ENCODE data around the gene CCNL2. TPM values are rescaled to one million over a fixed set of nuclear protein-coding genes. Genes with fewer than 3 reads are reported as not detected.
"Not testable (repeated sequence)": the region's sequence is repeated elsewhere in the genome, so short reads cannot be mapped to it uniquely, and the experiment has no call there.

CCNL2 gene
- 100 to 1,000 TPM in 1 of 2 donors, 10 to 100 TPM in 1; 92.3 to 104 TPM for total RNA-seq

DNA sequence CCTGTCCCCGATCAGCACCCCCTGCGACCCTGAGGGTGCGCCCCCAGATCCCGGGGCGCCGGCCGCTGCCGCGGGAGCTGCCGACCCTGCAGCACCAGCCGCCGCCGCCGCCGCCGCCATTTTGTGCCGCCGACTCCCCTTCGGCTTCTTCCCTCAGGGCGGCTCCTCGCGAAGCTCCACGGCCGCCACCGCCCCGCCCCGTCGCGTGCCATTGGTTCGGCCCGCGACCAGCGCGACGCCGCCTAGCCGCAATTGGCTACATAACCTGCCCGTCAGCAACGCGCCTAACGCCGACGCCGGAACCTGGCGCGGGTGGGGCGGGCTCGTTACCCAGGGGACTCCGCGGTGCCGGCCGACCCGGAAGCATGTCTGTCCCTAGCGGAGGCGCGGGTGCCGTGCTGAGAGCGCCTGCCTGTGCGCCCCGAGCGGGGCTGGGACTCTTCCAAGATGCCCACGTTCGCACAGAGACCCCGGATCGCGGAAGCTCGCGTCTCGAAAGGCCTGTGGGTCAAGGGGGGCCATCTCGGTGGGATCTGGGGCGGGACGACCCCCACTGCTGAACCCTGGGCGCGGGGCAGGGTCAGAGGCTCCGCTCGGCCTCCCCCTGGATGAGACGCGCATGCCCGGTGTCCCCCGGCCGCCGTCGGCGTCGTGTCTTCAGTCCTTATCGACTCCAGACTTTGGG is at the start of gene CCNL2:
Gene CCNL2, minus strand, starts transcription at position 149 of the 685 bp plus-strand sequence. Its CDS starts 29 bp downstream, at position 120.
- no peaks in the 10 kb centered on the region for H3K9me3 ChIP-seq
- peak; percentile 98 for DNase-seq
- intact Hi-C loops (cut with DNase I) = no loop called here
- TF ChIP-seq, protein P1, sequence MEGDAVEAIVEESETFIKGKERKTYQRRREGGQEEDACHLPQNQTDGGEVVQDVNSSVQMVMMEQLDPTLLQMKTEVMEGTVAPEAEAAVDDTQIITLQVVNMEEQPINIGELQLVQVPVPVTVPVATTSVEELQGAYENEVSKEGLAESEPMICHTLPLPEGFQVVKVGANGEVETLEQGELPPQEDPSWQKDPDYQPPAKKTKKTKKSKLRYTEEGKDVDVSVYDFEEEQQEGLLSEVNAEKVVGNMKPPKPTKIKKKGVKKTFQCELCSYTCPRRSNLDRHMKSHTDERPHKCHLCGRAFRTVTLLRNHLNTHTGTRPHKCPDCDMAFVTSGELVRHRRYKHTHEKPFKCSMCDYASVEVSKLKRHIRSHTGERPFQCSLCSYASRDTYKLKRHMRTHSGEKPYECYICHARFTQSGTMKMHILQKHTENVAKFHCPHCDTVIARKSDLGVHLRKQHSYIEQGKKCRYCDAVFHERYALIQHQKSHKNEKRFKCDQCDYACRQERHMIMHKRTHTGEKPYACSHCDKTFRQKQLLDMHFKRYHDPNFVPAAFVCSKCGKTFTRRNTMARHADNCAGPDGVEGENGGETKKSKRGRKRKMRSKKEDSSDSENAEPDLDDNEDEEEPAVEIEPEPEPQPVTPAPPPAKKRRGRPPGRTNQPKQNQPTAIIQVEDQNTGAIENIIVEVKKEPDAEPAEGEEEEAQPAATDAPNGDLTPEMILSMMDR (IDR thresholded peaks at IDR 0.05) = peak; percentile 47
- H3K4me1 ChIP-seq = peaks cover 16% of the 10 kb centered on the region
- H3K9ac ChIP-seq (ENCODE audit: low read depth in 2 of 2, low read length in 2 of 2) = peak within 1 kb of the TSS; percentile 91 to 93
- H3K27ac ChIP-seq = peak within 1 kb of the TSS; percentile 65
- H3K4me3 ChIP-seq = peak within 1 kb of the TSS; percentile 98
- H3K27me3 ChIP-seq = no peaks in the 10 kb centered on the region
- peaks cover 22% of the 10 kb centered on the region for H3K36me3 ChIP-seq

DNA sequence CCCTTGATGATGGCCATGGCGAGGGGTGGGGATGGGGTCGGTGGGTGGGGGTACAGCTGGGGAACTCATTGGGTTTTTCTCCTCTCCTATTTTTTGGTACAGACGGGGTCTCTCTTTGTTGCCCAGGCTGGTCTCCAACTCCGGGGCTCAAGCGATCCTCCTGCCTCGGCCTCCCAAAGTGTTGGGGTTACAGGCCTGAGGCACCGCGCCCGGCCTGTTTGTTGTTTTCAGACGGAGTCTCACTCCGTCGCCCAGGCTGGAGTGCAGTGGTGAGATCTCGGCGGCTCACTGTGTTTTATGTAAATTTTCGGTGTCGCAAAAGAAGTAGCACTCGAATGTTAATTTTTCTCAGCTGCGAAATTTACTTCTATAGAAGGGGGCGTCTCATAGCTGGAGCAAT is 47.5 kb upstream of the CCNL2 start:
- not testable (repeated sequence) for H3K9ac ChIP-seq (ENCODE audit: low read depth in 2 of 2, low read length in 2 of 2); DNase-seq

DNA sequence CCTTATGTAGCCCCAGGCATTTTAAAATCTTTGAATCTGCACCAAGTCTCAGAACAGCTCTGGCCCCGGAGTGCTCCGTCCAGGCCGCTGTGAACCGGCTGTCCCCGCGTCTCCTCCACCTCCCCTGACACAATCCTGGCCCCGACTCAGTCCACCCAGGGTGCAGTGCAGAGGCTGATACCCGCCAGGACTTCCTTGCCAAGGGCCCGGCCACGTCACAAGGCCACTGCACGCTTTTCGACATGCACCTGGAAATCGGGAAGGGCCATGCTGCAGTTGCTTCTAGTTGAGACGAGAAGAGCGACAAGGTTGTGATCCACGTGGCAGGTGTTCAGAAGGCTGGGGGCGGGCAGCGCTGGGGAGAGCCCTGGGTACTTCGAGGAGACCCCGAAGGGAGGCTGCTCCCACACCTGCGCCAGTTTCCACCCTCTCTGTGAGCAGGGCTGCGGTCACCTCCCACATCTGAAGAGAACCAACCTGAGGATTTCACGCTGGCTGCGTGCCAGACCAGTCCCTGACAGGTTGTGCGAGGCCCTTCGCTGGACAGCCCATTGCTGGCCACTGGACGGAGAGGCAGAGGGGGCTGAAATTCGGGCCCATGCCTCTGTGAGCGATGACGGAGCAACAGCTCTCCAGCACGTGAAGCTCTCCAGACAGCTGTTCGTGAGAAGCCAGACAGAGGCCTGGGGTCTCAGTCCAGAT is 43.1 kb upstream of the CCNL2 start:
- no peak for DNase-seq
- intact Hi-C loops (cut with DNase I) = no loop called here
- Histone ChIP-seq H3K9ac (ENCODE audit: low read depth in 2 of 2, low read length in 2 of 2) (no peak overlapping the region), H3K4me3 (no peak overlapping the region), H3K9me3 (no peaks in the 10 kb centered on the region), H3K4me1 (peaks cover 11% of the 10 kb centered on the region), H3K27ac (no peak overlapping the region), H3K36me3 (no peaks in the 10 kb centered on the region), H3K27me3 (no peaks in the 10 kb centered on the region)
- TF ChIP-seq, protein P1 (IDR thresholded peaks at IDR 0.05) = no peak

More for the DNA sequence above, 47.5 kb upstream of the CCNL2 start:
- H3K9me3 ChIP-seq; H3K27ac ChIP-seq; H3K4me3 ChIP-seq; intact Hi-C loops (cut with DNase I); H3K4me1 ChIP-seq; H3K27me3 ChIP-seq; H3K36me3 ChIP-seq: not testable (repeated sequence)

DNA sequence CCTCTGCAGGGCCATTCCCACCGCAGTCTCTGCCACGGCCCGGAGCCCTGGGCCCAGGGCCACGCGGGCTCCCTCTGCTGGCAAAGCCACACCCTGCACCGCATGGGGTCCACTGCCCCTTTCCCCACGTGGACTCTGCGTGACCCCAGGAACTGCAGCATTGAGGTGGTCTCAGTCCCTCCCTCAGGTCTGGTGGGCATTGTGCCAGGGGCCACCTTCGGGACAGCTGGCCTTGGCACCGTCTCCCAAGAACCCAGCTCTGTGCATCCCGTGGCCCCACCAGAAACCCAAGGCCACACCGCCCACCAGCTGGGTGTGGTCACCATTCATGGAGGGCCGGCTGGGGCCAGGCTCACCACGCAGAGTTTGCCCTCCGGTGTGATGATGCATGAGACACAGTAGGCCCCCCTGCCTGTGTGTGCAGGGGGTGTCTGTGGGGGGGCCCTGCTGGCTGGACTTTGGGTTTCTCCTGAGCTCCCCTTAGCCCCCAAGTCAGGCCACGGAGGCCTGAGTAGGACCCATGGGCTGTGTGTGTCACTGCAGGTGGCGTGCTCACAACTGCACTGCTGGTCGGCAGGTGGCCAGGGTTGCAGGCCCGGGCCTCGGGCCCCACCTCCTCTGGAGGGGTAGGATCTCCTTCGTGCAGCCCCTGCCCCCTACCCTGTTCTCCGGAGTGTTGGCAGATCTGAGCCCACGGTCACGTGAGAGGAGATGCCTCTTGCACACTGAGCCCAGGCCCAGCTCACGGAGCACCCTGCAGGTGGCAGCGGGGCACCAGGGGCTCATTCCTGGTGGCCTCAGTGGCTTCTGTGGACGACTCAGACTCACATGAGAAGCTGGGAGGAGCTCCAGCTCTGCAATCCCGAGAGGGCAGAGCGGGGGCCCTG is 42.1 kb upstream of the CCNL2 start:
- H3K9ac ChIP-seq (ENCODE audit: low read depth in 2 of 2, low read length in 2 of 2) = peak overlapping the region; percentile 19 to 26
- no peak overlapping the region for H3K4me3 ChIP-seq
- TF ChIP-seq, protein P1 (IDR thresholded peaks at IDR 0.05) = peak; percentile 86
- H3K36me3 ChIP-seq = no peaks in the 10 kb centered on the region
- intact Hi-C loops (cut with DNase I) = no loop called here
- peaks cover 1% of the 10 kb centered on the region for H3K27me3 ChIP-seq
- H3K4me1 ChIP-seq = peaks cover 16% of the 10 kb centered on the region
- no peaks in the 10 kb centered on the region for H3K9me3 ChIP-seq
- DNase-seq = no peak
- H3K27ac ChIP-seq = no peak overlapping the region

DNA sequence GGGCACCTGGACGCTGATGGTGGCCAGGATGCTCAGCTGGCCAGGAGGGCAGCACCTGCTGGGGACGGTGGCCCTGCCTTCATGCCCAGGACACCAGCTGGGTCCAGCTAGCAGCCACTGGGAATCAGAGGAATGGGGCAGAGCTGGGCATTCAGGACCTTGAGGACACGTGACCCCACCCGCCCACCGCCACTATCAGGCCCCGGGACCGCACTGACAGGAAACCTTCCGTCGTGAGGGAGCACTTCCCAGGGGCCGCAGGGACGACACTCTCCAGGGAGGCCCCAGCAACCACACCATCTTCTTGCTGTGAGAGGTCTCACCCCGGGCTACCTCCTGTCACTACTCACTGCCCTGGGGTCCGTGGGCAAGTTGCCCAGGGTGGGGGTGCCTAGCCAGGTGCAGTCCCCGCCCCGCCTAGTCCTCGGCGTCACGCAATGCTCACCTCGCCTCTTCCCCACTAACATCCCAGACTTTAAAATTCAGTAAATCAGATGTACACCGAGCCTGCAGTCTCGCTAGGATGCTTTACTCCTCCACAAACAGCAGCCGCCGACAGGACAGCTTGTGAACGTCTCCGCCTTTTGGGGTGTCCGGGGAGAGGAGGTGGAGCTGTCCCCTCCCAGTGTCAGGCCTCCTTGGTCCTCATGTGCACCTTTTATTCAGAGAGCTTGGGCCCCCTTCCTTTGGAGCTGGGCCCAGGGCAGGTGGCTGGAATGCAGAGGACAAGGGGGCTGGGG is 41.3 kb upstream of the CCNL2 start:
- H3K27ac ChIP-seq = no peak overlapping the region
- H3K36me3 ChIP-seq = no peaks in the 10 kb centered on the region
- DNase-seq = no peak
- H3K4me1 ChIP-seq = peaks cover 16% of the 10 kb centered on the region
- peak overlapping the region; percentile 19 to 26 for H3K9ac ChIP-seq (ENCODE audit: low read depth in 2 of 2, low read length in 2 of 2)
- H3K27me3 ChIP-seq = peaks cover 4% of the 10 kb centered on the region
- no peaks in the 10 kb centered on the region for H3K9me3 ChIP-seq
- intact Hi-C loops (cut with DNase I) = no loop called here
- no peak overlapping the region for H3K4me3 ChIP-seq
- TF ChIP-seq, protein P1 (IDR thresholded peaks at IDR 0.05) = no peak
